GM19239 (cell line): ENCODE data around the gene ZP1.

Experiments used
- DNase-seq: peaks from one replicate; pipeline ENCODE4 v3.0.0; 2011; ENCODE audit warnings: low spot score; ENCODE audit not compliant: insufficient read length
- FAIRE-seq: peaks from 2 replicates; lab custom pipeline; 2011; peaks lifted over from hg19 to GRCh38; lab: Jason Lieb, UNC

The ZP1 gene

GRCh38 chr11:60857378-60858232 lies 9.7 kb upstream of the ZP1 start:
- DNase-seq, result no peak
- no peak for FAIRE-seq

GRCh38 chr11:60858236-60858635 lies 9.1 kb upstream of the ZP1 start:
- DNase-seq (no peak), FAIRE-seq (no peak)

DNA sequence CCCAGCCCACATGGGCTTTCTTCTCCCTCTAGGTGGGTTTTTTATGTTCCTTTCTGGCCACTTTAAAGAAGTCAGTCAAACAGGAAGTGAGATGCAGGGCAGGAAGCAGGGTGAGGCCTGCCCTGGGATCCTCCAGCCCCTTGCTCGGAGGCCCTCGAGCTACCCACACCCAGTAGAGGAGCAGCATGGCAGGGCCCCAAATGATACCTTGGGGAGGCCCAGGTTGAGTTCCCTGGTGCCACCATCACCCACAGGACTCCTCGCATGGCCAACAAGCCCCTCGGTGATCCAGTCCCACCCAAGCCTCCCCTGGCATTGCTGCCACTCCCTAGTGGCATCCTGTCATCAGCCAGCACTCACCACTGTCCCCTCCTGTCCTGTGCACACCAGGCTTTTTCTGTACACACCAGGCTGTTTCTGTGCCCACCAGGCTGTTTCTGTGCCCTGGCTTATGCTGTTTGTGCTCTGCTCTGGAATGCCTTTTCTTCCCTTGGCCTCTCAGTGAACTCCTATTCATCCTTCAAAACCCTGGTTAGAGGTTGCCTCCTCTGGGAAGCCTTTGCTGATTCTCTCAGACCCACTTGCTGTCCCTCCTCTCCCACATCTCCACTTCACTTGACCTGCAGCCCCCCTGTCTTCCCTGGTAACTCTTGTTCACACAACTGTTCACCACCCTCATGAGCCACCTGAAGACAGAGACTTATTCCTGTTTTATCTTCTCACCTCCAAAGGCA lies 8.4 kb upstream of the ZP1 start:
- no peak for DNase-seq

GRCh38 chr11:60859616-60860250 lies 7.6 kb upstream of the ZP1 start:
- no peak for FAIRE-seq

More for the DNA sequence above, 8.4 kb upstream of the ZP1 start:
- FAIRE-seq, result no peak

DNA sequence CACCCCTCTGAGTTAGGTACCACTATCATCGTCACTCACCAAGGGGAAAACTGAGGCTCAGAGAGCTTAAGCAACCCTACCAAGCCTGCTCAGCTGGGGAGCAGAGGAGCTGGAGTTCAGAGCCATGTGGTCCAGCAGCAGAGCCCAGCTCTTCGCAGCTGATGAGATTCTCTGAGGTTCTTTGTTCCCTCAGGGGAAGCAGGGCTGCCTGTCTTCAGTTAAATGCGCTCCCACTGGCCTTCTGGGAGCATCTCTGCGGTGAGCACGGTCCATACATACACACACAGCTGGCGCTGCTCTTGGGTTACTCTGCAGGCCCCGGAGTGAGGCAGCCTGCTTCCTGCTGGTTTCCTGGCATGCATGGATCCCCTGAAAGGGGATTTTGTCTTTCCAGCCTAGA lies 6.4 kb upstream of the ZP1 start:
- DNase-seq (no peak), FAIRE-seq (no peak)

More at GRCh38 chr11:60859616-60860250, 7.6 kb upstream of the ZP1 start:
- DNase-seq, result no peak

DNA sequence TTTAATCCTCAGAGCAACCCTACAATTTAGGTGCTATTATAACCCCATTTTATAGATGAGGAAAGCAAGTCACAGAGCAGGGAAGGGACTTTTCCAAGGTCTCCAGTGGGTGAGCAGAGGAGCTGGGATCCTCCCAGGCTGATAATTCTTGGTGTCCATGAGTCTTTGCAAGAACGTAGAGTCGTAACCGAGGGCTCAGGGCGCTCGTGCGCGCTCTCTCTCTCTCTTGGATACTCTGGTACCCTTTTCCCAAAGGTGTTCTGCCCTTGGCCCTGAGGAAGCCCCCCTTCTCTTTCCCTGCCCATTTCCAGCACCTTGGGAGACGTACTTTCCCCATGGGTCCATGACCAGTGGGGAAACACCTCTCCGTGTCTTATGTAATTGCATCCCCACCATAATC lies 5.2 kb upstream of the ZP1 start:
- FAIRE-seq, result no peak
- DNase-seq, result no peak

DNA sequence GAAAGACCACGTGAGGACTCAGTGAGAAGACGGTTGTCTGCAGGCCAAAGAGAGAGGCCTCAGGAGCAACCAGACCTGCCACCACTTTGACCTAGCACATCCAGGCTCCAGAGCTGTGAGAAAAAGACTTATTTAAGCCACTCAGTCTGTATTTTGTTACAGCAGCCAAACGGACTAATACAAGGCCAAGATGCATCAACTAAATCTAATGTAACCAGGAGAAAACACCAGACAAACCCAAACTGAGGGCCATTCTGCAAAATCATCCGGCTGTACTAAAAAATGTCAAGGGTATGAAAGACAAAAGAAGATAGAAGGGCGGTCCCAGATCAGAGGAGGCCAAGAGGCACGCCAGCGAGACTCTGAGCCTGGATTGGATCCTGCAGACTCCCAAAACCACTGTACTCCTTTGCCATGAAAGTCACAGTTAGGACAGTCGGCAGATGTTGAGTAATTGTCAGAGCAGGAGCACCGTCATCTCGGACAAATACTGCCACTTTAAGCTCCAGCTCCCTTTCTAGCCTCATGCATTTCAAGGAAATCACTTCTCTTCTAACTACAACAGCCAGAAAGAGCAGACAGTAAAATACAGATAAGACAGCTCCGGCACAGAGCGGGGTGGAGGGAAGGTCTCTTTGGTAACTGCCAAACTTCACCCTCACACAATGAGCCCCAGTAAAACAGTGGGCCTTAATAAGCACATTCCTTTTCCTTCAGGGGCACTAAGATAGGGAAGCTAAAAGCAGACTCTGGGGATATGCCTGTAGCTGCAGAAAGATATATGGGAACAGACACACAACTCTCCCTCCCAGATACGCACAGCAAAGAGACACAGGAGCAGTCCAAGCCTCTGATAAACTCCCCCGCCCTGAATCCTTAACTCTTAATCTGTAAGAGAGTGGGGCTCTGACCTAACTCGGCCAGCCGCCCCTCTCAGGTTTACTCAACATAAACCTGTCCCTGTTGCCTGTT lies 3.5 kb upstream of the ZP1 start:
- DNase-seq, result no peak
- no peak for FAIRE-seq

DNA sequence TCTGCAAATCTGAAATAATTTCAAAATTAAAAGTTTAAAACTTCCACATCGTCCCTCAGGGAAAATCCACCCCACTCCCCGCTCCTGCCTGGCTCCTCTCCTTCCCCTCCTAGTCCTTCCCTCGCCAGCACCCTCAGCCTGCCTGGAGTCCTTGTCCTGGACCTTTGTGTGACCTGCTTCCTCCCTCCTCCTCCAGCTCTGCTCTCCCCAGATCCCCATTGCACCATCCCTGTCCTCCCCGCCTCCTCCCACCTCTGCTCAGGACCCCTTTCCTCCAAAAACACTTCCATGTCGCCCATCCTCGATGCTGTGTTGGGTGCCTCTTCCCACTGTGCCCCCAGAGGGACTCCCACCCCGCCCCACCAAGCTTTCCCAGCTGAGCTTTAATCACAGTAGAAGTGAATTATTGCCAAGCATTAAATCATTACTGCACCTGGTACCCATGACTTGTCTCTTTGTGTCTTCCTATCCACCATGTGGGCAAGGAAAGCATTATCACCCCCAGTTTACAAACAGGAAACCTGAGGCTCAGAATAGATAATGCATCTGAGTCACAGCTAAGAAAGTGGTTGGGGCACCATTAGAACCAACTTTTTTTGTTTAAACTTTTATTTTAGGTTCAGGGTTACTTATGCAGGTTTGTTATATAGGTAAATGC lies 2.4 kb upstream of the ZP1 start:
- DNase-seq (no peak), FAIRE-seq (no peak)

DNA sequence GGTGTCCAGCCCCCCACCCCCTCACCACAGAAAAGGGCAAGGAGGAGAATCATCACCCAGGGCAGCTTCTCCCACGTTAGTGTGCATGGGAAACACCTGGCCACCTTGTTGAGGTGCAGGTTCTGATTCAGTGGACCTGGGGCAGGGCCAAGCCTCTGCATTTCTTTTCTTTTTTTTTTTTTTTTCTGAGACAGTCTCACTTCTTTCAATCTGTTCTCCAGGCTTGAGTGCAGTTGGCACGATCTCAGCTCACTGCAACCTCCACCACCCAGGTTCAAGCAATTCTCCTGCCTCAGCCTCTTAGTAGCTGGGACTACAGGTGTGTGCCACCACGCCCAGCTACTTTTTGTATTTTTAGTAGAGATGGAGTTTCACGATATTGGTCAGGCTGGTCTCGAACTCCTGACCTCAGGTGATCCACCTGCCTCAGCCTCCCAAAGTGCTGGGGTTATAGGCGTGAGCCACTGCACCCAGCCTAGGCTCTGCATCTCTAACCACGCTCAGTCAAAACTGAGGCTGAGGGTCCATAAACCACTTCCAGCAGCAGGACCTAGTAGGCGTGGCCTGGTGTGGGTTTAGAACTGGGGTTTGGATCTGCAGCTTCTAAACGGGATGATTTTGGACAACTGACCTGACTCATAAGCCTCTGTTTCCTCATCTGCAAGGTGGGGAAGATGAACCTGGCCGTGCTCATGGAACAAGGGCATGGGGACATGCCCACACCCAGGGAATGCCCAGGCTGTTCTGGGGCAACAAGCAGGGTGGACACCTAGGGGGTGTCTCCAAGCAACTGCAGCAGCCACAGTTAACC lies 734 bp downstream of the ZP1 start:
- DNase-seq (no peak), FAIRE-seq (no peak)

DNA sequence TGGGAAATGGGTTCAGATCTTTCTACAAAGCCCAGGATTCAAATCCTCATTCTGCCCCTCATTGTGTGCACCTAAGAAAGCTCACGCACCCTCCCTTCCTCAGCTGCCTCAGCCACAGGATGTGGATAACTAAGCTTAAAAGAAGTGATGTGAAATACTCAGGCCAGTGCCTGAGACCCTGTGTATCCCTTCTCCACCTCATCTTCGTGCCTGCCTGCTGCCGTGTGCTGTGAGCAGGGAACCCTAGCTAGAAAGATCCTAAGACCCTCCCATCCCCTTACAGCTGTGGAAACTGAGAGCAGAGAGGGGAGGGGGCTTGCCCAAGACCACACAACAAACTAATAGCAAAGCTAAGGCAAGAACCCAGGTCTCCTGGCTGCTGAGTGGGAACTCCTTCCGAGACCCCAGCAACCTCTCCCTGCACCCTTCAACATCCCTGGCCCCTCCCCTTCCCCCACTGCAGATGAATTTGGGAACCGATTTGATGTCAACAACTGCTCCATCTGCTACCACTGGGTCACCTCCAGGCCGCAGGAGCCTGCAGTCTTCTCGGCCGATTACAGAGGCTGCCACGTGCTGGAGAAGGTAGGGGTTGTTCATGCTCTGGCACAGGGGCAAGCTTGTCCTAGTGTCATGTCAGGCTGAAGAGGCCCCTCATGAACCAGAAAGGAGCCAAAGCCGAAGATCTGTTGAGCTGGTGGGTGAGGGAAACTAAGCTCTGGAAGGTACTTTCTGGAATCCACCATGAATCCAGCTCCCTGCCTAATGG lies 1.5 kb downstream of the ZP1 start:
- DNase-seq (no peak), FAIRE-seq (no peak)

DNA sequence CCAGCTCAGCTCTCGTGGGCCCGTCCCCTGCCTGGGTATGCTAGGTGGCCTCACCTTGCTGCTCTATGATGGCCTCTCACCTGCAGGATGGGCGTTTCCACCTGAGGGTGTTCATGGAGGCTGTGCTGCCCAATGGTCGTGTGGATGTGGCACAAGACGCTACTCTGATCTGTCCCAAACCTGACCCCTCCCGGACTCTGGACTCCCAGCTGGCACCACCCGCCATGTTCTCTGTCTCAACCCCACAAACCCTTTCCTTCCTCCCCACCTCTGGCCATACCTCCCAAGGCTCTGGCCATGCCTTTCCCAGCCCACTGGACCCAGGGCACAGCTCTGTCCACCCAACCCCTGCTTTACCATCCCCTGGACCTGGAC lies 2.1 kb downstream of the ZP1 start:
- FAIRE-seq, result no peak

DNA sequence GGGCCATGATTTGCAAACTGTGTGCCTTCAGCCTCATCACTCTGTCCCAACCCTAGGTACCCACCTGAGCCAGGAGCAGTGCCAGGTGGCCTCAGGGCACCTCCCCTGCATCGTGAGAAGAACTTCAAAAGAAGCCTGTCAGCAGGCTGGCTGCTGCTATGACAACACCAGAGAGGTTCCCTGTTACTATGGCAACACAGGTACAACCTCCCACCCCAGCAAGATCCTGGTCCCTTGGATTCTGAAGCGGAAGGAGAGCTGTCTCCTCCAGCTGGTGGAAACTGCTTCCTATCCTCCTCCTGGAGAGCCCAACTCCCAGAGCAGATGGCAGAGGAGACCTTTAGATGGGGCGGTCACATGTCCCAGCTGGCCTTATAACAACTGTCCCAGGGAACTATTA lies 2.9 kb downstream of the ZP1 start:
- FAIRE-seq, result no peak
- DNase-seq, result no peak

More for the DNA sequence above, 2.1 kb downstream of the ZP1 start:
- no peak for DNase-seq

DNA sequence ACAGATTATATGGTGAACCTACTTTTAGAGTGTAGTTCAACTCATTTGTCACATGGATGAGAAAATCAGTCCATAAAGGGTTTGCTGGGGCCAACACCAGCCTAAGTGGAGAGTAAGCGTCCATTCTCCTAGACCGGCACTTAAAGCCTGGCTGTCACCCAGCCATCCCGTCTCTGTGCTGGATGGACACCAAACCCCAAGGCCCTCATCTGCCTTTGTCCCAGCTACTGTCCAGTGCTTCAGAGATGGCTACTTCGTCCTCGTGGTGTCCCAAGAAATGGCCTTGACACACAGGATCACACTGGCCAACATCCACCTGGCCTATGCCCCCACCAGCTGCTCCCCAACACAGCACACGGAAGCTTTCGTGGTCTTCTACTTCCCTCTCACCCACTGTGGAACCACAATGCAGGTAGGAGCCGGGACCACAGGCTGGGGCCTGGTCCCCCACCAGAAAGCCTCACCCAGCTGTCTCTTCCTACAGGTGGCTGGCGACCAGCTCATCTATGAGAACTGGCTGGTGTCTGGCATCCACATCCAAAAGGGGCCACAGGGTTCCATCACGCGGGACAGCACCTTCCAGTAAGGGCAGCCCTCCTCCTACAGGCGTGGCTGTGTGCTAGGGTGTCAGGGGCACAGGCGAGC lies 3.5 kb downstream of the ZP1 start:
- DNase-seq (no peak), FAIRE-seq (no peak)

GRCh38 chr11:60871378-60872061 lies 4.2 kb downstream of the ZP1 start:
- DNase-seq (no peak), FAIRE-seq (no peak)

- DNase-seq, result no peak
- FAIRE-seq, result no peak
These were observed 5.0 kb downstream of the ZP1 start for GRCh38 chr11:60872124-60872960.

GRCh38 chr11:60872961-60873524 lies 5.7 kb downstream of the ZP1 start:
- FAIRE-seq (no peak), DNase-seq (no peak)
